GM19438 (cell line): Measurements from ENCODE around the gene KCNH8.
"Not testable (repeated sequence)": the region's sequence is repeated elsewhere in the genome, so short reads cannot be mapped to it uniquely, and the experiment has no call there.

Experiments used
- ATAC-seq: cut with Tn5 transposase; IDR thresholded peaks from one replicate; pipeline ENCODE4 v1.9.1; 2021; ENCODE audit warnings: low read depth; ENCODE audit not compliant: unreplicated experiment

The KCNH8 gene

GRCh38 chr3:19147905-19148767 is at the start of gene KCNH8:
Gene KCNH8 (plus strand): TSS chr3:19148510. CDS start chr3:19148720, 210 bp downstream.
- no peak for ATAC-seq

- ATAC-seq = not testable (repeated sequence)
These were observed 45.5 kb upstream of the KCNH8 start for GRCh38 chr3:19102654-19103290.

GRCh38 chr3:19103510-19103909 is 44.8 kb upstream of the KCNH8 start:
- no peak for ATAC-seq

- ATAC-seq = no peak
These were observed 43.9 kb upstream of the KCNH8 start for GRCh38 chr3:19104459-19104858.

- no peak for ATAC-seq
These were observed 42.5 kb upstream of the KCNH8 start for GRCh38 chr3:19105826-19106225.

- ATAC-seq = no peak
These were observed 42.0 kb upstream of the KCNH8 start for GRCh38 chr3:19106307-19106706.

- no peak for ATAC-seq
These were observed 40.6 kb upstream of the KCNH8 start for GRCh38 chr3:19107719-19108118.

- no peak for ATAC-seq
These were observed 37.9 kb upstream of the KCNH8 start for GRCh38 chr3:19110335-19110895.

GRCh38 chr3:19114461-19114860 is 33.8 kb upstream of the KCNH8 start:
- no peak for ATAC-seq

GRCh38 chr3:19116239-19116638 is 32.1 kb upstream of the KCNH8 start:
- ATAC-seq = no peak

- ATAC-seq = no peak
These were observed 23.6 kb upstream of the KCNH8 start for GRCh38 chr3:19124752-19125151.

- ATAC-seq = no peak
These were observed 8.4 kb upstream of the KCNH8 start for GRCh38 chr3:19139863-19140262.

GRCh38 chr3:19146685-19147650 is 1.3 kb upstream of the KCNH8 start:
- ATAC-seq = peak; percentile 84

GRCh38 chr3:19148768-19149091 is 420 bp downstream of the KCNH8 start:
- ATAC-seq = no peak

- no peak for ATAC-seq
These were observed 1.1 kb downstream of the KCNH8 start for GRCh38 chr3:19149368-19149767.

- no peak for ATAC-seq
These were observed 2.9 kb downstream of the KCNH8 start for GRCh38 chr3:19151171-19151570.

- no peak for ATAC-seq
These were observed 6.5 kb downstream of the KCNH8 start for GRCh38 chr3:19154693-19155250.

GRCh38 chr3:19155375-19155774 is 7.1 kb downstream of the KCNH8 start:
- ATAC-seq = no peak

GRCh38 chr3:19159966-19160635 is 11.8 kb downstream of the KCNH8 start:
- no peak for ATAC-seq

- ATAC-seq = no peak
These were observed 17.3 kb downstream of the KCNH8 start for GRCh38 chr3:19165654-19166053.
